Ishikawa (cell line): Measurements from ENCODE around the gene TMEM51.

Experiments used
- CEBPB ChIP-seq: IDR thresholded peaks from 2 replicates; pipeline ENCODE4 v1.6.1; 2012
- CREB1 ChIP-seq: IDR thresholded peaks from 2 replicates; pipeline ENCODE4 v1.6.1; 2012; ENCODE audit warnings: low read depth
- EGR1 ChIP-seq: IDR thresholded peaks from 2 replicates; pipeline ENCODE4 v1.6.1; 2012
- EP300 ChIP-seq: IDR thresholded peaks from 2 replicates; pipeline ENCODE4 v1.6.1; 2012; ENCODE audit warnings: borderline replicate concordance
- FOXM1 ChIP-seq: IDR thresholded peaks from 2 replicates; pipeline ENCODE4 v1.6.1; 2012; ENCODE audit warnings: low read depth, borderline replicate concordance
- NFIC ChIP-seq: IDR thresholded peaks from 2 replicates; pipeline ENCODE4 v1.6.1; 2012
- RAD21 ChIP-seq: IDR thresholded peaks from 2 replicates; pipeline ENCODE4 v1.6.1; 2012; ENCODE audit warnings: low read depth
- TAF1 ChIP-seq: IDR thresholded peaks from 2 replicates; pipeline ENCODE4 v1.6.1; 2012; ENCODE audit warnings: low read depth, mild to moderate bottlenecking
- TCF12 ChIP-seq: IDR thresholded peaks from 2 replicates; pipeline ENCODE4 v1.6.1; 2012; ENCODE audit warnings: low read depth
- TEAD4 ChIP-seq: IDR thresholded peaks from 2 replicates; pipeline ENCODE4 v1.6.1; 2012
- USF1 ChIP-seq: IDR thresholded peaks from 2 replicates; pipeline ENCODE4 v1.6.1; 2012
- YY1 ChIP-seq: IDR thresholded peaks from 2 replicates; pipeline ENCODE4 v1.6.1; 2012; ENCODE audit warnings: low read depth
- ZBTB7A ChIP-seq: IDR thresholded peaks from 2 replicates; pipeline ENCODE4 v1.6.1; 2012; ENCODE audit warnings: low read depth
- TF ChIP-seq, protein P1 (sequence below): IDR thresholded peaks from 2 replicates; pipeline ENCODE4 v1.6.1; 2012
- TF ChIP-seq, protein P2 (sequence below): IDR thresholded peaks from 2 replicates; pipeline ENCODE4 v1.6.1; 2012; ENCODE audit warnings: low read depth, mild to moderate bottlenecking

Gene TMEM51

DNA sequence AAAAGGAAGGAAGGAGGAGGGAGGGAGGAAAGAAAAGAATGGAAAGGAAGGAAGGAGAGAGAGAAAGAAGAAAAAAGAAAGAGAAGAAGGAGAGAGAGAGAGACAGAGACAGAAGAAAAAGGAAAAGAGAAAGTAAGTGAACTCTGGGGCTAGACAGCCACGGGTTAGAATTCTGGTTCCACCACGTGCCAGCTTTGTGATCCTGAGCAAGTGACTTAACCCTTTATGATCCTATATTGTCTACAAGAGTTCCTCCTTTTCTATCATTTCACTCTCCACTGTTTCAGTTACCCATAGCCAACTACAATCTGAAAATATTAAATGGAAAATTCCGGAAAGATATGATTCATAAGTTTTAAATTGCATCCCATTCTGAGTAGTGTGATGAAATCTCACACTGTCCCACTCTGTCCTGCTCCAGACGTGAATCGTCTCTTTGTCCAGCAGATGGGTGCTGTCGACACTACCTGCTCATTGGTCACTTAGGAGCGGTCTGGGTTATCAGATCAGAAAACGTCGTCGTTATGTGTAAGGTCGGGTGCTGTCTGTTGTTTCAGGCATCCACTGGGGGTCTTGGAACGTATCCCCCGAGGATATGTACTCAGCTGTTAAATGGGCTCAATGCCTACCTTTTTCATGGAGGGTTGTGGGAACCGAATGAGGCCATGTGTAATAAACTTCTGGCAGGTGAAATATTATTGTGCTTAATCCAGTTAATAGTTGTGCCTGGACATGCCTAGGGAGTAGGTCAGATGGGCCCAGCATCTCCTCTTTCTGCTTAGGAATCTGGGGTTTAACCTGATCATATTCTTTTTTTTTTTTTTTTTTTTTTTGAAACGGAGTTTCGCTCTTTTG lies 19.1 kb downstream of the TMEM51 start:
- TF ChIP-seq EGR1 (no peak), EP300 (no peak), USF1 (no peak)

GRCh38 chr1:15173863-15174614 lies 20.5 kb downstream of the TMEM51 start:
- TF ChIP-seq RAD21 (no peak), TEAD4 (no peak)

DNA sequence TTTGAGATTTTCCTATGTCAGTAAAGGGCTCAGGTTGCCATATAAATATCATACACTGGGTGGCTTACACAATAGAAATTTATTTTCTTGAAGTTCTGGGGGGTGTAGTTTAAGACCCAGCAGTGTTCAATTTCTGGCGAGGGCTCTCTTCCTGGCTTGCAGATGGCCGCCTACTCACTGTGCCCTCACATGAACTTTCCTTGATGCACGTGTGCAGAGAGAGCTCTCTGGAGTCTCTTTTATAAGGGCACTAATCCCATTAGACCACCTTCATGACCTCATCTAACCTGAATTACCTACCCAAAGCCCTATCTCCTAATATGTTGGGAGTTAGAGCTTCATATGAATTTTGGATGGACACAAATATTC lies 21.1 kb downstream of the TMEM51 start:
- TF ChIP-seq TEAD4: no peak

- TF ChIP-seq YY1 (no peak), FOXM1 (no peak), USF1 (no peak), TCF12 (no peak), ZBTB7A (no peak), TAF1 (no peak), NFIC (no peak), RAD21 (no peak), TEAD4 (no peak)
- TF ChIP-seq, protein P1, sequence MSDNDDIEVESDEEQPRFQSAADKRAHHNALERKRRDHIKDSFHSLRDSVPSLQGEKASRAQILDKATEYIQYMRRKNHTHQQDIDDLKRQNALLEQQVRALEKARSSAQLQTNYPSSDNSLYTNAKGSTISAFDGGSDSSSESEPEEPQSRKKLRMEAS: no peak
- TF ChIP-seq, protein P2, sequence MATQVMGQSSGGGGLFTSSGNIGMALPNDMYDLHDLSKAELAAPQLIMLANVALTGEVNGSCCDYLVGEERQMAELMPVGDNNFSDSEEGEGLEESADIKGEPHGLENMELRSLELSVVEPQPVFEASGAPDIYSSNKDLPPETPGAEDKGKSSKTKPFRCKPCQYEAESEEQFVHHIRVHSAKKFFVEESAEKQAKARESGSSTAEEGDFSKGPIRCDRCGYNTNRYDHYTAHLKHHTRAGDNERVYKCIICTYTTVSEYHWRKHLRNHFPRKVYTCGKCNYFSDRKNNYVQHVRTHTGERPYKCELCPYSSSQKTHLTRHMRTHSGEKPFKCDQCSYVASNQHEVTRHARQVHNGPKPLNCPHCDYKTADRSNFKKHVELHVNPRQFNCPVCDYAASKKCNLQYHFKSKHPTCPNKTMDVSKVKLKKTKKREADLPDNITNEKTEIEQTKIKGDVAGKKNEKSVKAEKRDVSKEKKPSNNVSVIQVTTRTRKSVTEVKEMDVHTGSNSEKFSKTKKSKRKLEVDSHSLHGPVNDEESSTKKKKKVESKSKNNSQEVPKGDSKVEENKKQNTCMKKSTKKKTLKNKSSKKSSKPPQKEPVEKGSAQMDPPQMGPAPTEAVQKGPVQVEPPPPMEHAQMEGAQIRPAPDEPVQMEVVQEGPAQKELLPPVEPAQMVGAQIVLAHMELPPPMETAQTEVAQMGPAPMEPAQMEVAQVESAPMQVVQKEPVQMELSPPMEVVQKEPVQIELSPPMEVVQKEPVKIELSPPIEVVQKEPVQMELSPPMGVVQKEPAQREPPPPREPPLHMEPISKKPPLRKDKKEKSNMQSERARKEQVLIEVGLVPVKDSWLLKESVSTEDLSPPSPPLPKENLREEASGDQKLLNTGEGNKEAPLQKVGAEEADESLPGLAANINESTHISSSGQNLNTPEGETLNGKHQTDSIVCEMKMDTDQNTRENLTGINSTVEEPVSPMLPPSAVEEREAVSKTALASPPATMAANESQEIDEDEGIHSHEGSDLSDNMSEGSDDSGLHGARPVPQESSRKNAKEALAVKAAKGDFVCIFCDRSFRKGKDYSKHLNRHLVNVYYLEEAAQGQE: no peak
Observed at GRCh38 chr1:15176120-15176519, 22.6 kb downstream of the TMEM51 start.

DNA sequence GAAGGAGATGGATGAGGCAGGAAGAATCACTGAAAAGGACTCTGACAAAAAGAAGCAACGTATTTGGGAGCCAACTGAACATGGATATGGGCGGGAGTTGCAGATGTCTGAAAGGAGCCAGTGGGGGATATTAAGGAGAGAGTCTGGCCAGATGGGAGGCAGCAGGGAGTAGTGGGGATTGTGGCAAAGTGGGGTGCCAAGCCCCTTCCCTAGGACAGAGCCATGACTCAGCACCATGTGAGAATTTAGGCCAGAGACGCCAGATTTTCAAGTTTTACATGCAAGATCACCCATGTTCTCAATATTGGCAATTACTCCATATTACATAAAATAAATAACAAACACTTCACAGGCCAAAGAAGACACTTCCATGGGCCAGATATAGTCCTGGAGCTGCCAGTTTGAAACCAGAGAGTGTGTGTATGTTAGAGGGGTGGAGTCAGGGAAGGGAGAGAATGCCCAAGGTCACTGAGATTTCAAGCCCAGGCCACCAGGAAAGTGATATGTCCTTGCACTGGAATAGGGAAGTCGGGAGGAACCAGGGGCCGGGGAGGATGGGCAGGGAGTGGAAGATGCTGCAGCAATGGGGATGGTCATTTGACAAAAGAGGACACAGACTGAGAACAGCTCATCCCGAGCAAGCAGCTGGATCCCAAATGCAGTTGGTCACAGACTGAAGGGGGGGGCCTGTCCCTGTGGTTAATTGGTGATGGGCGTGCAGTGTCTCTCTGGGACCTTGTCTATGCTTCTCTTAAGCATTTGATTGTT lies 23.5 kb downstream of the TMEM51 start:
- TF ChIP-seq ZBTB7A: no peak
- no peak for TF ChIP-seq FOXM1
- TF ChIP-seq, protein P1: no peak
- TF ChIP-seq CEBPB: no peak
- TF ChIP-seq, protein P2: no peak
- no peak for TF ChIP-seq TCF12
- TF ChIP-seq EGR1: no peak
- TF ChIP-seq NFIC: no peak

DNA sequence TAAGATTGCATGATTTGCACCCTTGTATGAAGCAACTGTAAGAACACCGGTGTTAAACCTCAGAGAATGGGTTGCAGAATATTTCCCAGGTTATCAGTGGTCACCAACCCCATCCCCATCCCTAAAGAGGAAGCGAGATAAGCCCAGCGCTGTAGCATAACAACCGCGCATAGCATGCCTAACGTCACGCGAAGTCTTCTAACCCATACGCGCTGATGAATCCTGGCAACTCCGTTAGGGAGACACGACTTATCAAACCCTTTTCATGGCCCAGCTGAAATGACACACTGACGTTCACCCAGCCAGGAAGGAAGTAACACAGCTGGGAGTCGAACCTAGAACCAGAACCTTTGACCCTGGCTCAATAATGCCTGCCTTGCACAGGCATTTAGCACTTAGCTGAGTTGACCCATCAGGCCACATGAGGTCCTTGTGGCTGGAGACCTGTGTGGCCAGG lies 24.2 kb downstream of the TMEM51 start:
- no peak for TF ChIP-seq NFIC
- no peak for TF ChIP-seq CREB1
- no peak for TF ChIP-seq USF1
- TF ChIP-seq TEAD4: no peak
- no peak for TF ChIP-seq CEBPB
- TF ChIP-seq YY1: no peak
- TF ChIP-seq, protein P2: no peak
- TF ChIP-seq EP300: no peak
- TF ChIP-seq TAF1: no peak
- TF ChIP-seq, protein P1: no peak
- no peak for TF ChIP-seq RAD21
- TF ChIP-seq EGR1: no peak
- no peak for TF ChIP-seq TCF12
- TF ChIP-seq ZBTB7A: no peak
- TF ChIP-seq FOXM1: no peak
